PFSK-1 (cell line): ENCODE measurements around the gene SRPK2.

Source experiments
- POLR2AphosphoS5 ChIP-seq: IDR thresholded peaks from 2 replicates; pipeline ENCODE4 v1.6.1; 2012; ENCODE audit warnings: low read depth, mild to moderate bottlenecking, control low read depth, low read length, moderate library complexity
- REST ChIP-seq, 2 experiments: IDR thresholded peaks; 2 replicates each; pipeline versions ENCODE4 v1.6.1 to v1.8.0; 2011 to 2012; ENCODE audit warnings: low read depth in 2 of 2, low read length in 2 of 2, control low read depth in 1 of 2, inconsistent platforms in 1 of 2, mild to moderate bottlenecking in 1 of 2, moderate library complexity in 1 of 2; ENCODE audit not compliant: insufficient read depth in 1 of 2
- TAF1 ChIP-seq: IDR thresholded peaks from 2 replicates; pipeline ENCODE4 v1.6.1; 2012; ENCODE audit warnings: low read length, control low read depth, borderline replicate concordance; ENCODE audit not compliant: insufficient read depth

- TF ChIP-seq TAF1 (no peak), POLR2AphosphoS5 (no peak), REST (IDR thresholded peaks at IDR 0.05; ENCODE audit: insufficient read depth in 1 of 2, low read depth in 2 of 2, low read length in 2 of 2) (no peak)
These were observed 301.9 kb downstream of the SRPK2 start for GRCh38 chr7:105086850-105087249.
